Epithelial cell of proximal tubule (primary cell): ENCODE results near the gene SORCS2. TPM values are rescaled to one million over a fixed set of nuclear protein-coding genes. Genes with fewer than 3 reads are reported as not detected.

ENCODE experiments used
- DNase-seq: peaks from one replicate; pipeline ENCODE4 v3.0.0-alpha.2; 2011; ENCODE audit warnings: low read depth
- H3K4me3 ChIP-seq: 2 replicates; pipeline ENCODE4 v1.5.1; 2011; ENCODE audit warnings: low read depth, mild to moderate bottlenecking, low read length
- total RNA-seq: library from RNA; depleted of rRNA; stranded (reverse); fragments of >200 nt; gene quantifications from 2 replicates; pipeline ENCODE4 v1.2.3, GENCODE V29; 2015
- TF ChIP-seq, protein P1 (sequence below): conservative IDR thresholded peaks from 2 replicates; pipeline ENCODE4 v1.5.1; 2012; ENCODE audit warnings: low read depth, mild to moderate bottlenecking, low read length

Gene SORCS2
- total RNA-seq, 1 donor from 2014 or later = 0.29 TPM

GRCh38 chr4:7660176-7661039, 468.1 kb downstream of the SORCS2 start:
- no peak overlapping the region for H3K4me3 ChIP-seq
- TF ChIP-seq, protein P1, sequence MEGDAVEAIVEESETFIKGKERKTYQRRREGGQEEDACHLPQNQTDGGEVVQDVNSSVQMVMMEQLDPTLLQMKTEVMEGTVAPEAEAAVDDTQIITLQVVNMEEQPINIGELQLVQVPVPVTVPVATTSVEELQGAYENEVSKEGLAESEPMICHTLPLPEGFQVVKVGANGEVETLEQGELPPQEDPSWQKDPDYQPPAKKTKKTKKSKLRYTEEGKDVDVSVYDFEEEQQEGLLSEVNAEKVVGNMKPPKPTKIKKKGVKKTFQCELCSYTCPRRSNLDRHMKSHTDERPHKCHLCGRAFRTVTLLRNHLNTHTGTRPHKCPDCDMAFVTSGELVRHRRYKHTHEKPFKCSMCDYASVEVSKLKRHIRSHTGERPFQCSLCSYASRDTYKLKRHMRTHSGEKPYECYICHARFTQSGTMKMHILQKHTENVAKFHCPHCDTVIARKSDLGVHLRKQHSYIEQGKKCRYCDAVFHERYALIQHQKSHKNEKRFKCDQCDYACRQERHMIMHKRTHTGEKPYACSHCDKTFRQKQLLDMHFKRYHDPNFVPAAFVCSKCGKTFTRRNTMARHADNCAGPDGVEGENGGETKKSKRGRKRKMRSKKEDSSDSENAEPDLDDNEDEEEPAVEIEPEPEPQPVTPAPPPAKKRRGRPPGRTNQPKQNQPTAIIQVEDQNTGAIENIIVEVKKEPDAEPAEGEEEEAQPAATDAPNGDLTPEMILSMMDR = no peak
- no peak for DNase-seq

GRCh38 chr4:7661066-7661748, 468.9 kb downstream of the SORCS2 start:
- H3K4me3 ChIP-seq = no peak overlapping the region
- no peak for DNase-seq
- TF ChIP-seq, protein P1 = no peak

DNA sequence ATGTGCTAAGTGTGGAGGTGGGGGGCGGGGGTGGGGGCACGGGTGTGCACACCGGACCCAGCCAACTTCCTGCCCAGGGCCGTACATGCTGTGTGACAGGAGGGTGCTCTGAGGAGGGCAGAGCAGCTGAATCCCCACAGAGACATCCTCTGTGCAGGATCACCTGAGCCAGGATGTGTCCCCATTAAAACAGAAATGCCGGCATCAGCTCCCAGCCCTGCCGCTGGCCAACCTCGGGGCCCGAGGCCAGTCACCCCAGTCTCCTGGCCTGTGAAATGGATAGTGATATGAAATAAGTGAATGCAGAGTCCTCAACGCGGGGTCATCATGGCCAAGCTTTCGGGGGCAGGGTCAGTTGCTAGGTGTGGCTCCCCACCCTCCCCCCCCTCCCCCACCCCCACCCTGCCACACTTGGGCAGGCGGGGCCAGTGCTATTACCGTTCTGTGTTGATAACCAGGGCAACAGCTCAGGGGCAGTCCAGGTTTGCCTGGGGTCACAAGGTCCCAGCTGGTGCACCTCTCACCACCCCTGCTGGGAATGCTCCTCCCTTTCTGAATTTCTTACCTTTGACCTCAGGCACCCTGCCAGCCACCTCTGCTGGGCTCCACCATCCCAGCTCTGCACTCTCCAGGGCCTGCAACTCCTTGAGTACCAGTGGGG, 469.6 kb downstream of the SORCS2 start:
- TF ChIP-seq, protein P1 = no peak
- DNase-seq = no peak
- no peak overlapping the region for H3K4me3 ChIP-seq

DNA sequence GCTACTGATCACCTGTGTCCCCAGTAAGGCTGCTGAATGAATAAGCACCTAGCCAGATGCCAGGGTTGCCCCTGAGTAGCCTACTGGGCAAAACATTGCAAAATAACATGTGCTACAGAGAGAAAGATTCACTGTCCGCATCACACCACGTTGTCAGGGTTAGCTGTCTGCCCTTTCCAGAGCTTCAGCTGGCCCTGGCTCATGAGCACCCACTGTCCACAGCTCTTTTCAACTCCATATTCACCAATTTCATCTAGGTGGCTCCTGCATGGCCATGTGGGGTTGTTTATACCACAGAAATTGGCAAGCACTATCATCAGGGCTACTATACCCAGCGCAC, 470.1 kb downstream of the SORCS2 start:
- DNase-seq = no peak
- TF ChIP-seq, protein P1 = no peak
- no peak overlapping the region for H3K4me3 ChIP-seq

DNA sequence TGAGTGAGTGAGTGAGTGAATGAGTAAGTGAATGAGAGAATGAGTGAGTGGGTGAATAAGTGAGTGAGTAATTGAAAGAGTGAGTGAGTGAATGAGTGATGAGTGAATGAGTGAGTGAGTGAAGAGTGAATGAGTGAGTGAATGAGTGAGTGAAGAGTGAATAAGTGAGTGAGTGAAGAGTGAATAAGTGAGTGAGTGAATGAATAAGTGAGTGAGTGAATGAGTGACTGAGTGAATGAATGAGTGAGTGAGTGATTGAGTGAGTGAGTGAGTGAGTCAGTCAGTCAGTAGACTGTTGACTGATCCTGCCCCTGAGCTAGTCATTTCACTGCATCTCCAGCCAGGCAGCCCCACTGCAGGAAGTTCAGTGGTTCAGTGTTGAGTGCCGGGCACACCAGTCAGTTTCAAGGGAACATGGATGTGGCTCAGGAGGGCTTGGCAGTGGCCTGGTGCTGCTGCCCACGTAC, 470.8 kb downstream of the SORCS2 start:
- TF ChIP-seq, protein P1 = no peak
- DNase-seq = no peak
- no peak overlapping the region for H3K4me3 ChIP-seq

GRCh38 chr4:7664106-7664505, 471.8 kb downstream of the SORCS2 start:
- no peak for DNase-seq
- H3K4me3 ChIP-seq = no peak overlapping the region
- TF ChIP-seq, protein P1 = no peak
